GM12873 (cell line): ENCODE results near the gene PC.

ENCODE experiments used
- CTCF ChIP-seq: IDR thresholded peaks from 2 replicates; pipeline ENCODE4 v1.5.1; 2012; ENCODE audit warnings: low read depth, mild to moderate bottlenecking, moderate library complexity, low read length, control low read depth; ENCODE audit not compliant: insufficient read depth; ENCODE audit errors: missing control alignments

The PC gene

GRCh38 chr11:66956689-66957290 is 1.4 kb downstream of the PC start:
- TF ChIP-seq CTCF = no peak

GRCh38 chr11:66953081-66953833 is 4.9 kb downstream of the PC start:
- no peak for TF ChIP-seq CTCF

- no peak for TF ChIP-seq CTCF
Observed at GRCh38 chr11:66951927-66952337, 6.3 kb downstream of the PC start.

GRCh38 chr11:66951135-66951534 is 7.0 kb downstream of the PC start:
- no peak for TF ChIP-seq CTCF

- no peak for TF ChIP-seq CTCF
Observed at GRCh38 chr11:66950112-66950535, 8.1 kb downstream of the PC start.

GRCh38 chr11:66938582-66939135 is 19.5 kb downstream of the PC start:
- TF ChIP-seq CTCF = no peak

- no peak for TF ChIP-seq CTCF
Observed at GRCh38 chr11:66937193-66937733, 20.9 kb downstream of the PC start.
